AG09319 (cell line): ENCODE measurements around the gene APP.

Experiments
- DNase-seq: peaks from one replicate; pipeline ENCODE4 v3.0.0-alpha.2; 2010; ENCODE audit warnings: low read depth; ENCODE audit errors: extremely low read depth
- CTCF ChIP-seq: IDR thresholded peaks from 2 replicates; pipeline ENCODE4 v1.5.1; 2011; ENCODE audit warnings: low read depth, mild to moderate bottlenecking, inconsistent platforms, low read length, moderate library complexity

APP gene

GRCh38 chr21:26115305-26115704 lies 55.3 kb downstream of the APP start:
- DNase-seq, result peak; percentile 16

GRCh38 chr21:26112975-26113374 lies 57.6 kb downstream of the APP start:
- no peak for DNase-seq
- TF ChIP-seq CTCF, result no peak

More at GRCh38 chr21:26115305-26115704, 55.3 kb downstream of the APP start:
- TF ChIP-seq CTCF, result no peak

- TF ChIP-seq CTCF, result no peak
- no peak for DNase-seq
Measured at GRCh38 chr21:26112127-26112742, 58.3 kb downstream of the APP start.

- no peak for TF ChIP-seq CTCF
- no peak for DNase-seq
Measured at GRCh38 chr21:26110715-26111114, 59.9 kb downstream of the APP start.

- no peak for DNase-seq
Measured at GRCh38 chr21:26107429-26107828, 63.1 kb downstream of the APP start.

GRCh38 chr21:26106562-26106961 lies 64.0 kb downstream of the APP start:
- DNase-seq, result no peak
- no peak for TF ChIP-seq CTCF

More at GRCh38 chr21:26107429-26107828, 63.1 kb downstream of the APP start:
- TF ChIP-seq CTCF, result no peak

- TF ChIP-seq CTCF, result no peak
- DNase-seq, result no peak
Measured at GRCh38 chr21:26105819-26106218, 64.8 kb downstream of the APP start.
